Neural cell (in vitro differentiated cells): ENCODE results near the gene DAZAP1.

Source experiments
- CTCF ChIP-seq: fragments of 450-650 bp; IDR thresholded peaks from 2 replicates; pipeline ENCODE4 v1.5.1; 2014; ENCODE audit warnings: antibody characterized with exemption, mild to moderate bottlenecking, moderate library complexity; ENCODE audit not compliant: poor library complexity, severe bottlenecking
- EP300 ChIP-seq: fragments of 450-650 bp; conservative IDR thresholded peaks from 2 replicates; pipeline ENCODE4 v1.6.1; 2014; ENCODE audit warnings: antibody characterized with exemption, mild to moderate bottlenecking, moderate library complexity; ENCODE audit not compliant: poor library complexity, severe bottlenecking
- EZH2 ChIP-seq: fragments of 200-600, 300-800 bp; shearing (Covaris generic), sonication (generic); IDR thresholded peaks from 2 replicates; pipeline ENCODE4 v1.6.1; 2014; ENCODE audit warnings: antibody characterized with exemption, low read length, borderline replicate concordance, mild to moderate bottlenecking; ENCODE audit not compliant: insufficient read depth, poor library complexity, severe bottlenecking
- MXI1 ChIP-seq: fragments of 450-650 bp; conservative IDR thresholded peaks from 2 replicates; pipeline ENCODE4 v1.6.1; 2014; ENCODE audit warnings: antibody characterized with exemption, mild to moderate bottlenecking; ENCODE audit not compliant: poor library complexity, severe bottlenecking
- POLR2AphosphoS5 ChIP-seq: IDR thresholded peaks from 2 replicates; pipeline ENCODE4 v1.6.1; 2012
- RAD21 ChIP-seq: fragments of 450-650 bp; conservative IDR thresholded peaks from 2 replicates; pipeline ENCODE4 v1.6.1; 2014; ENCODE audit warnings: antibody characterized with exemption, mild to moderate bottlenecking, moderate library complexity
- SMC3 ChIP-seq: fragments of 450-650 bp; conservative IDR thresholded peaks from 2 replicates; pipeline ENCODE4 v1.6.1; 2014; ENCODE audit warnings: antibody characterized with exemption, mild to moderate bottlenecking, moderate library complexity; ENCODE audit not compliant: poor library complexity
- TAF1 ChIP-seq: IDR thresholded peaks from 2 replicates; pipeline ENCODE4 v1.6.1; 2012; ENCODE audit warnings: low read depth

- TF ChIP-seq EP300 (no peak), CTCF (no peak), TAF1 (no peak), SMC3 (no peak), RAD21 (no peak), POLR2AphosphoS5 (no peak), EZH2 (no peak), MXI1 (no peak)
These were observed 43.6 kb downstream of the DAZAP1 start for GRCh38 chr19:1450735-1451731.
